Mucosa of stomach (tissue), 1 donor: Measurements from ENCODE around the gene THG1L.

Experiments
- H3K27me3 ChIP-seq: one replicate; pipeline ENCODE4 v1.7.0; 2013; ENCODE audit warnings: mild to moderate bottlenecking, low read length; ENCODE audit not compliant: control insufficient read depth, insufficient read depth
- H3K36me3 ChIP-seq: one replicate; pipeline ENCODE4 v1.7.0; 2013; ENCODE audit warnings: low read length; ENCODE audit not compliant: control insufficient read depth, insufficient read depth
- H3K4me1 ChIP-seq: one replicate; pipeline ENCODE4 v1.7.0; 2013; ENCODE audit warnings: mild to moderate bottlenecking, low read length; ENCODE audit not compliant: control insufficient read depth, insufficient read depth
- H3K4me3 ChIP-seq: one replicate; pipeline ENCODE4 v1.7.0; 2013; ENCODE audit warnings: low read length
- H3K9ac ChIP-seq: one replicate; pipeline ENCODE4 v1.7.0; 2013; ENCODE audit warnings: mild to moderate bottlenecking, low read length, moderate library complexity
- H3K9me3 ChIP-seq: one replicate; pipeline ENCODE4 v1.7.0; 2013; ENCODE audit warnings: mild to moderate bottlenecking, low read length, moderate library complexity; ENCODE audit not compliant: control insufficient read depth
- donor health status: Pancreatic carcinoma.

THG1L gene

GRCh38 chr5:157747766-157748700, 16.8 kb downstream of the THG1L start:
- H3K36me3 ChIP-seq = no peaks in the 10 kb centered on the region
- H3K9ac ChIP-seq = no peak overlapping the region
- no peaks in the 10 kb centered on the region for H3K27me3 ChIP-seq
- H3K4me3 ChIP-seq = no peak overlapping the region
- H3K4me1 ChIP-seq = peaks cover 8% of the 10 kb centered on the region
- H3K9me3 ChIP-seq = no peaks in the 10 kb centered on the region

GRCh38 chr5:157748760-157749461, 17.7 kb downstream of the THG1L start:
- H3K4me1 ChIP-seq = peaks cover 5% of the 10 kb centered on the region
- H3K9me3 ChIP-seq = no peaks in the 10 kb centered on the region
- H3K27me3 ChIP-seq = no peaks in the 10 kb centered on the region
- H3K36me3 ChIP-seq = no peaks in the 10 kb centered on the region
- H3K4me3 ChIP-seq = no peak overlapping the region
- H3K9ac ChIP-seq = no peak overlapping the region

- no peaks in the 10 kb centered on the region for H3K36me3 ChIP-seq
Observed at GRCh38 chr5:157749462-157749799, 18.2 kb downstream of the THG1L start.

GRCh38 chr5:157750320-157750719, 19.1 kb downstream of the THG1L start:
- no peaks in the 10 kb centered on the region for H3K9me3 ChIP-seq
- H3K4me1 ChIP-seq = no peaks in the 10 kb centered on the region
- H3K9ac ChIP-seq = no peak overlapping the region
- no peaks in the 10 kb centered on the region for H3K27me3 ChIP-seq
- no peaks in the 10 kb centered on the region for H3K36me3 ChIP-seq
- no peak overlapping the region for H3K4me3 ChIP-seq

More at GRCh38 chr5:157749462-157749799, 18.2 kb downstream of the THG1L start:
- Histone ChIP-seq H3K9me3 (no peaks in the 10 kb centered on the region), H3K9ac (no peak overlapping the region), H3K4me1 (peaks cover 1% of the 10 kb centered on the region), H3K27me3 (no peaks in the 10 kb centered on the region), H3K4me3 (no peak overlapping the region)

GRCh38 chr5:157756122-157756521, 24.9 kb downstream of the THG1L start:
- H3K9ac ChIP-seq = no peak overlapping the region
- H3K36me3 ChIP-seq = no peaks in the 10 kb centered on the region
- no peaks in the 10 kb centered on the region for H3K27me3 ChIP-seq

GRCh38 chr5:157758706-157759105, 27.5 kb downstream of the THG1L start:
- H3K9me3 ChIP-seq = no peaks in the 10 kb centered on the region
- H3K27me3 ChIP-seq = no peaks in the 10 kb centered on the region
- no peak overlapping the region for H3K4me3 ChIP-seq
- H3K4me1 ChIP-seq = no peaks in the 10 kb centered on the region
- no peaks in the 10 kb centered on the region for H3K36me3 ChIP-seq
- no peak overlapping the region for H3K9ac ChIP-seq

More at GRCh38 chr5:157756122-157756521, 24.9 kb downstream of the THG1L start:
- no peaks in the 10 kb centered on the region for H3K9me3 ChIP-seq
- no peak overlapping the region for H3K4me3 ChIP-seq
- no peaks in the 10 kb centered on the region for H3K4me1 ChIP-seq

- H3K27me3 ChIP-seq = no peaks in the 10 kb centered on the region
- no peak overlapping the region for H3K4me3 ChIP-seq
- H3K4me1 ChIP-seq = no peaks in the 10 kb centered on the region
- H3K9me3 ChIP-seq = no peaks in the 10 kb centered on the region
- no peak overlapping the region for H3K9ac ChIP-seq
- H3K36me3 ChIP-seq = no peaks in the 10 kb centered on the region
Observed at GRCh38 chr5:157761690-157762621, 30.7 kb downstream of the THG1L start.

- no peak overlapping the region for H3K9ac ChIP-seq
- no peaks in the 10 kb centered on the region for H3K4me1 ChIP-seq
- H3K27me3 ChIP-seq = no peaks in the 10 kb centered on the region
- no peak overlapping the region for H3K4me3 ChIP-seq
- no peaks in the 10 kb centered on the region for H3K9me3 ChIP-seq
- H3K36me3 ChIP-seq = no peaks in the 10 kb centered on the region
Observed at GRCh38 chr5:157764531-157764930, 33.3 kb downstream of the THG1L start.

GRCh38 chr5:157766442-157766841, 35.2 kb downstream of the THG1L start:
- no peaks in the 10 kb centered on the region for H3K9me3 ChIP-seq

GRCh38 chr5:157766902-157767301, 35.7 kb downstream of the THG1L start:
- Histone ChIP-seq H3K9ac (no peak overlapping the region), H3K4me1 (no peaks in the 10 kb centered on the region), H3K27me3 (no peaks in the 10 kb centered on the region), H3K4me3 (no peak overlapping the region), H3K36me3 (no peaks in the 10 kb centered on the region), H3K9me3 (no peaks in the 10 kb centered on the region)

More at GRCh38 chr5:157766442-157766841, 35.2 kb downstream of the THG1L start:
- H3K9ac ChIP-seq = no peak overlapping the region
- no peaks in the 10 kb centered on the region for H3K4me1 ChIP-seq
- H3K36me3 ChIP-seq = no peaks in the 10 kb centered on the region
- no peak overlapping the region for H3K4me3 ChIP-seq
- H3K27me3 ChIP-seq = no peaks in the 10 kb centered on the region

GRCh38 chr5:157767689-157768088, 36.5 kb downstream of the THG1L start:
- Histone ChIP-seq H3K4me1 (no peaks in the 10 kb centered on the region), H3K4me3 (no peak overlapping the region), H3K36me3 (no peaks in the 10 kb centered on the region), H3K27me3 (no peaks in the 10 kb centered on the region), H3K9ac (no peak overlapping the region), H3K9me3 (no peaks in the 10 kb centered on the region)
